Psoas muscle (tissue), 8 donors: Measurements from ENCODE around the gene METTL3. TPM values are rescaled to one million over a fixed set of nuclear protein-coding genes. Genes with fewer than 3 reads are reported as not detected.

Experiments used
- ATAC-seq, 4 donors: fragments of 200-7000 bp; cut with Tn5 transposase; one replicate each; pipeline ENCODE4 v1.9.1; 2020; ENCODE audit warnings: moderate library complexity in 3 of 4, mild to moderate bottlenecking in 2 of 4
- DNase-seq, 2 donors: peaks; one replicate each; pipeline ENCODE4 v3.0.0-alpha.2; 2020
- H3K27ac ChIP-seq: fragments of 200-600 bp; one replicate; pipeline ENCODE4 v1.8.0; 2022
- H3K27me3 ChIP-seq, 3 donors: fragments of 200-600 bp in 1 of 3; one replicate each; pipeline versions ENCODE4 v1.6.1 to v1.8.0; 2013 to 2022; ENCODE audit warnings: low read length in 2 of 3, mild to moderate bottlenecking in 2 of 3, moderate library complexity in 1 of 3; ENCODE audit not compliant: insufficient read depth in 3 of 3
- H3K36me3 ChIP-seq, 2 donors: fragments of 200-600 bp in 1 of 2; one replicate each; pipeline versions ENCODE4 v1.6.1 to v1.8.0; 2013 to 2022; ENCODE audit warnings: low read depth in 1 of 2, mild to moderate bottlenecking in 1 of 2, moderate library complexity in 1 of 2; ENCODE audit not compliant: insufficient read depth in 1 of 2
- H3K4me1 ChIP-seq: fragments of 200-600 bp; one replicate; pipeline ENCODE4 v1.8.0; 2022
- H3K4me3 ChIP-seq: fragments of 200-600 bp; one replicate; pipeline ENCODE4 v1.8.0; 2022; ENCODE audit warnings: mild to moderate bottlenecking
- H3K9me3 ChIP-seq: fragments of 200-600 bp; one replicate; pipeline ENCODE4 v1.8.0; 2022
- WGBS, 3 donors: extraction: QIAGEN DNeasy Blood & Tissue Kit; methylation state at CpG; one replicate each; pipeline versions ENCODE4 v1.1.6 to v1.1.7; 2013; 5-methylcytosine and 5-hydroxymethylcytosine counted together
- intact Hi-C, 2 donors: fragments of 100-400 bp; cut with DNase I; formaldehyde crosslinking; loops; one replicate each; pipeline versions ENCODE4 v1.11.0 to v1.14.2; 2022
- polyA plus RNA-seq, 3 donors: library from polyadenylated mRNA; stranded (reverse); fragments of 200-250 nt; gene quantifications; one replicate each; pipeline ENCODE4 v1.2.3, GENCODE V29; 2013
- total RNA-seq, 4 donors: library from RNA; stranded (reverse); fragmentation: NEBNext Ultra II Directional in 2 of 4; extraction: Animal tissue kit (Norgen Biotek cat#: 25700) in 2 of 4; gene quantifications; one replicate each; pipeline versions ENCODE4 v1.2.1 to v1.2.4, GENCODE V29; 2021 to 2023
- TF ChIP-seq, protein P1 (sequence below): fragments of 200-600 bp; IDR thresholded peaks from one replicate; pipeline ENCODE4 v1.8.0; 2022; ENCODE audit warnings: antibody characterized with exemption
- donor health status: healthy with polysubstance abuse.
- donor health status: DM: no; HTN: no; CAD: no; lungs with moderate emphysema.
- donor health status: Bipolar disorder and iron deficiency.
- donor health status: healthy.
- donor health status: DM: yes; HTN: yes; CAD: no.
- donor health status: DM: no; HTN: no; CAD: no.
- donor health status: DM: no; HTN: no; CAD: no.
- donor health status: DM: yes; HTN: yes; CAD: no.

METTL3 gene
- total and polyA plus RNA-seq, 7 donors, result 17.5 to 43.9 (median 22.0) TPM

DNA sequence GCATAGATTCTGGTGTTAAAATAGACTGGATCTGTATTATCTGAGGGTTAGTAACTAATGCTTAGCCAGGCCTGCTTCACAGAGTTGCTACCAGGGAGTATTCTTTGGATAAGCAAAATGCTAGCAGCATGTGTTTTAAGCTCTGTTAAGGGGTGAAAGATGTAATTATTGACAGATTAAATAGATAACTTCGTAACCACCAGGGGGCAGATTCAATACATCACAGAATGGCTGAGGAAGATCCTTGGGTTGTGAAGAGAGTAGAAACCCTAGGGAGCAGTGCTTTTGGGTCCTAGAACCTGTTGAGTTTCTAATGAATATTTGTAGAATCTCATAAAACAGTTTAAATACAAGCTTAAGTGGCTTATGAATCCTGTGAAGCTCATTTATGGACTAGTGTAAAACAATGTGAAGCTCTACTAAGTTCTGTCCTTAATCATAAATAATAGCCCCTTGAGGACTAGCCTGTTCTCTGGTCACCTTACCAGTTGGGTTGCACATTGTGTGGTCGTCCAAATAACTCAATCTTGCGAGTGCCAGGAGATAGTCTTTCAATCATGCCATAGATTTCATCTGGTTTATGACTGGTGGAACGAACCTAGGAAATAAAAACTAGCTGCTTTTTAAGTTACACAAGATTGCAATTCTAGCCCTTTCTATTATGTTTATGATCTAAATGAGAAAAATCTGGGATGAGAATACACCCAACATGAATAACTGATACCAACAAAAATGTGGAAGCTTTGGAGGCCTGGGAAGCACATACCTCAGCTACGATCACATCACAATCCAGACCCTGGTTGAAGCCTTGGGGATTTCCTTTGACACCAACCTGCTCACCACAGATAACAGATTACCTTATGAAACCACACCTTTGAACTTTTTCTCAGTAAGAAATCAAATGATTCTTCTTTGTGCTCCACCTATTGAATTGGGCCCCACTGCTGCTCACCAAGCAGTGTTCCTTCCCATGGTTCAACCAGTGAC lies 12.3 kb downstream of the METTL3 start:
- Histone ChIP-seq H3K4me1 (no peaks in the 10 kb centered on the region), H3K9me3 (no peaks in the 10 kb centered on the region), H3K36me3 (peaks cover 33 to 100% of the 10 kb centered on the region in 2 donors), H3K27me3 (no peaks in the 10 kb centered on the region), H3K4me3 (no peak overlapping the region), H3K27ac (no peak overlapping the region)
- 49 to 65% (median 61%) methylated on average over 5 of the region's 5 CpGs for WGBS, 3 donors
- ATAC-seq (peak in 1 of 4 donors; percentile 45), DNase-seq (no peak)
- intact Hi-C loops, result loop anchor here in 1 of 2 donors (5.0 kb wide), 1 partner anchor 58 kb away; no protein-coding TSS in a partner anchor
- TF ChIP-seq, protein P1, sequence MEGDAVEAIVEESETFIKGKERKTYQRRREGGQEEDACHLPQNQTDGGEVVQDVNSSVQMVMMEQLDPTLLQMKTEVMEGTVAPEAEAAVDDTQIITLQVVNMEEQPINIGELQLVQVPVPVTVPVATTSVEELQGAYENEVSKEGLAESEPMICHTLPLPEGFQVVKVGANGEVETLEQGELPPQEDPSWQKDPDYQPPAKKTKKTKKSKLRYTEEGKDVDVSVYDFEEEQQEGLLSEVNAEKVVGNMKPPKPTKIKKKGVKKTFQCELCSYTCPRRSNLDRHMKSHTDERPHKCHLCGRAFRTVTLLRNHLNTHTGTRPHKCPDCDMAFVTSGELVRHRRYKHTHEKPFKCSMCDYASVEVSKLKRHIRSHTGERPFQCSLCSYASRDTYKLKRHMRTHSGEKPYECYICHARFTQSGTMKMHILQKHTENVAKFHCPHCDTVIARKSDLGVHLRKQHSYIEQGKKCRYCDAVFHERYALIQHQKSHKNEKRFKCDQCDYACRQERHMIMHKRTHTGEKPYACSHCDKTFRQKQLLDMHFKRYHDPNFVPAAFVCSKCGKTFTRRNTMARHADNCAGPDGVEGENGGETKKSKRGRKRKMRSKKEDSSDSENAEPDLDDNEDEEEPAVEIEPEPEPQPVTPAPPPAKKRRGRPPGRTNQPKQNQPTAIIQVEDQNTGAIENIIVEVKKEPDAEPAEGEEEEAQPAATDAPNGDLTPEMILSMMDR, result peak; percentile 44

DNA sequence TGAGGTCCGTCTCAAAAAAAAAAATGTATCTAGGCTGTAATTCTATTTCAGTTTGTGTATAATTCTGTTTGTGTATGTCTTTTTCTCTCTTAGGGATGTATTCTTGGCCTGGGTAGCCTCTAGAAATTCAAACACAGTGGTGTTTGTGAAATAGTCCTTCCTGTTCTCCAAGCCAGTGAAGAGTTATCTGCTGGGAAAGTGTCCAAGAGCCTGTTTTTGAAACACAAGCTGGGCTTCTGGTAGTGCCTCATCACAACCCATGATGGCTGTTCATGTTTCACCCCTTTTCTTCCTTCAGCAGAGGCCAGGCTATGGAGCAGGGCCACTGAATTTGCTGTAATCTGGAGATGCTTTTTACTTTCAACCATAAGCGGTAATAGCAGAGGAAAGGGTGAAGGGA lies 14.7 kb downstream of the METTL3 start:
- Histone ChIP-seq H3K9me3 (no peaks in the 10 kb centered on the region), H3K27me3 (no peaks in the 10 kb centered on the region), H3K27ac (no peak overlapping the region), H3K36me3 (peaks cover 28 to 100% of the 10 kb centered on the region in 2 donors), H3K4me3 (no peak overlapping the region), H3K4me1 (no peaks in the 10 kb centered on the region)
- DNase-seq, result no peak
- TF ChIP-seq, protein P1, result no peak
- peak in 2 of 4 donors; percentile 39 to 53 for ATAC-seq
- 78 to 87% (median 86%) methylated on average over 2 of the region's 2 CpGs for WGBS, 3 donors
- intact Hi-C loops, result loop anchor here in 1 of 2 donors (5.0 kb wide), 1 partner anchor 61 kb away; no protein-coding TSS in a partner anchor

DNA sequence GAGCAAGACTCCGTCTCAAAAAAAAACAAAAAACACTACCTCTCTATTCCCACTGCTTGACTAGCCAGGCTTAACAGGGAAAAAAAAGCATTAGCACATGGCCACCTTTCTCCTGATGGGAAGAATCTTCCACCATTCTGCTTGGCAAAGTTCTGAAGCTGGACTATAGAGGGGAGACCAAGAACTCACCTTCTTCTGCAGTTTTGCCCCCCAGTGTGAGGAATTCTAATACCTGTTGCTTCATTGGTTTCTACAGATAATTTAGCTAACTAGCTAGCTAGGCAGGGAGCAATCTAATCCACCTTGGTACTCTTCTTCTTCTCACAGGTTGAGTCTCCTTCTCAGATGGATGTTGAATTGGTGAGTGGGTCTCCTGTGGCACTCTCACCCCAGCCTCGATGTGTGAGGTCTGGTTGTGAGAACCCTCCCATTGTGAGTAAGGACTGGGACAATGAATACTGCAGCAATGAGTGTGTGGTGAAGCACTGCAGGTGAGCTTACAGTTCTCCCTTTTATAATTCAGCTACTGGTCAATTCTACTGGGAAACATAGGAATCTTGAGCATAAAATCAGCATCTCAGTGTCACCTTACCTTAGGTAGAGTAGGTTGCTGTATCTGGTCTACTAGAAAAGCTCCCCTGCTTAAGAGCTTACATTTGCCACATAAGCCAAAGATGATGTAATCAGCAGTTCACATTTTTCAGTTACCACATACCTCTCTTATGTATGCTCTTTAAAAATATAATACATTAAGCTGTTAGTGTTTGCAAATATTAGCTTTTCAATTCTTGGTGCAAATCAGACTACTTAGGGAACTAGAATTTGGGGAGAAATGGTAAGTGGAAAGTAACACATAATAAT lies 16.0 kb downstream of the METTL3 start:
- intact Hi-C loops, result loop anchor here in 1 of 2 donors (5.0 kb wide), 1 partner anchor 62 kb away; no protein-coding TSS in a partner anchor
- H3K4me1 ChIP-seq, result no peaks in the 10 kb centered on the region
- TF ChIP-seq, protein P1, result no peak
- DNase-seq, result no peak
- WGBS, 3 donors, result 59 to 94% (median 81%) methylated on average over 2 of the region's 2 CpGs
- ATAC-seq, result no peak
- H3K9me3 ChIP-seq, result no peaks in the 10 kb centered on the region
- H3K27ac ChIP-seq, result no peak overlapping the region
- H3K27me3 ChIP-seq, result no peaks in the 10 kb centered on the region
- H3K36me3 ChIP-seq, result peaks cover 24 to 100% of the 10 kb centered on the region in 2 donors
- no peak overlapping the region for H3K4me3 ChIP-seq

DNA sequence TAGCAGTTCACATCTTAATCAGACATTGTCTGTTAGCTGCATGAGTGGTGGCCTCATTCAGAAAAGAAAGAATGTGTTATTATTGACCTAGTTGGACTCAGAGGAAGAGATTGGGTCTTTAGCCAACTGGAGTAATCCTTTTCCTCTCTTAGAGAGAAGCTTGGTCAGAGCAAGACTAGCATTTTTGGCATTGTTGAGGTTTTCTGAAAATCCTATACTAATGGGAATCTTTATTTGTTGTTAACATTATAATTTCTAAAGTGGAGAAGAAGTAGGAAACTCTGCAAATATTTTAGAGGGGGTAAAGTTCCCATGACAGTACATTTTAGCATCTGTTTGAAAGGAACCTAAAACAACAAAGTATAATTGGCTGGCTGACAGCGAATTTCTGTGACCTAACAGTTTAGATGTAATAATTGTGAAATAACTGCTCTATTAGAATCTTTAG lies 24.5 kb downstream of the METTL3 start:
- intact Hi-C loops, result no loop called here
- Histone ChIP-seq H3K36me3 (peaks cover 7 to 68% of the 10 kb centered on the region in 2 donors), H3K9me3 (no peaks in the 10 kb centered on the region), H3K27me3 (no peaks in the 10 kb centered on the region), H3K4me3 (no peak overlapping the region), H3K27ac (no peak overlapping the region), H3K4me1 (no peaks in the 10 kb centered on the region)
- TF ChIP-seq, protein P1, result no peak
- ATAC-seq (no peak), DNase-seq (no peak)
- 81 to 88% (median 87%) methylated on average over 1 of the region's 1 CpG for WGBS, 3 donors
